HPDE6-E6E7 (cell line): ENCODE results near the gene OR10H3.
"Not testable (repeated sequence)": the region's sequence is repeated elsewhere in the genome, so short reads cannot be mapped to it uniquely, and the experiment has no call there.

Experiments
- DNase-seq: peaks from one replicate; pipeline ENCODE4 v3.0.0; 2011; ENCODE audit warnings: missing footprints; ENCODE audit errors: extremely low spot score

The OR10H3 gene, protein sequence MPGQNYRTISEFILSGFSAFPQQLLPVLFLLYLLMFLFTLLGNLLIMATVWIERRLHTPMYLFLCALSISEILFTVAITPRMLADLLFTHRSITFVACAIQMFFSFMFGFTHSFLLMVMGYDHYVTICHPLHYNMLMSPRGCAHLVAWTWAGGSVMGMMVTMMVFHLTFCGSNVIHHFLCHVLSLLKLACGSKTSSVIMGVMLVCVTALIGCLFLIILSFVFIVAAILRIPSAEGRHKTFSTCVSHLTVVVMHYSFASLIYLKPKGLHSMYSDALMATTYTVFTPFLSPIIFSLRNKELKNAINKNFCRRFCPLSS

DNA sequence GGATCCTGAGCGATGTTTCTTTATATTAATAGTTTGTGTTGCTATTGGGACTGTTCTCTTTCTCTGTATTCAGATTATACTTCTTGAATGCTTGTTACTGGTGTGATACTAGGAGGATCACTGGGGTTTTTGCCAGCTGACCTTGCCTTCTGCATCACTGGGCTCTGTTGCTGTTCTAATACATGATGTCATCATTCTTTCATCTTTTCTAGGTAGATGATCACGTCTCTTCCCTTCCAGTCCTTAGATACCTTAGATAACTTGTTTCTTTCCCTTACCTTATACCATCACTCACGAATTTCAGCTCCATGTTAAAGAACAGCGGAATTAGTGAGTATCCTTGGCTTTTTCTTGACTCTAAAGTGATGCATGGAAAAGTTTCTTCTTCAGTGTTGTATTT is at the start of gene OR10H3:
TSS of gene OR10H3 (plus strand) at position 264 of the 400 bp plus-strand sequence. CDS start 3,408 bp downstream, outside the sequence.
- DNase-seq = no peak

DNA sequence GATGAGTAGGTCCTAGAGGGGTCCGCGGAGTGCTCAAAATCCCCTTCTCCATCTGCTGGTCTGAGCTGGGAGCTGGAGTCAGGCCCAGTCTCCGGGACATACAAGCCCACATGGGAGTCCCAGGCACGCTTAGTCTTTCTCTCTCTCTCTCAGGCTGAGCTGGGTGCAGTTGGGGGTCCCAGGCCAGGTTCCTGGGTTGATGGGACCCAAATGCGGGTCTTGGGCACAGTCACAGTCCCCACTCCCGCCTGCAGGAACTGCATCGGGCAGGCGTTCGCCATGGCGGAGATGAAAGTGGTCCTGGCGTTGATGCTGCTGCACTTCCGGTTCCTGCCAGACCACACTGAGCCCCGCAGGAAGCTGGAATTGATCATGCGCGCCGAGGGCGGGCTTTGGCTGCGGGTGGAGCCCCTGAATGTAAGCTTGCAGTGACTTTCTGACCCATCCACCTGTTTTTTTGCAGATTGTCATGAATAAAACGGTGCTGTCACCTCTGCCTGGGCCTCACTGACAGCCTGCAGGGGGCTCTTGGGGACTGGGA is 41.1 kb upstream of the OR10H3 start:
- no peak for DNase-seq

DNA sequence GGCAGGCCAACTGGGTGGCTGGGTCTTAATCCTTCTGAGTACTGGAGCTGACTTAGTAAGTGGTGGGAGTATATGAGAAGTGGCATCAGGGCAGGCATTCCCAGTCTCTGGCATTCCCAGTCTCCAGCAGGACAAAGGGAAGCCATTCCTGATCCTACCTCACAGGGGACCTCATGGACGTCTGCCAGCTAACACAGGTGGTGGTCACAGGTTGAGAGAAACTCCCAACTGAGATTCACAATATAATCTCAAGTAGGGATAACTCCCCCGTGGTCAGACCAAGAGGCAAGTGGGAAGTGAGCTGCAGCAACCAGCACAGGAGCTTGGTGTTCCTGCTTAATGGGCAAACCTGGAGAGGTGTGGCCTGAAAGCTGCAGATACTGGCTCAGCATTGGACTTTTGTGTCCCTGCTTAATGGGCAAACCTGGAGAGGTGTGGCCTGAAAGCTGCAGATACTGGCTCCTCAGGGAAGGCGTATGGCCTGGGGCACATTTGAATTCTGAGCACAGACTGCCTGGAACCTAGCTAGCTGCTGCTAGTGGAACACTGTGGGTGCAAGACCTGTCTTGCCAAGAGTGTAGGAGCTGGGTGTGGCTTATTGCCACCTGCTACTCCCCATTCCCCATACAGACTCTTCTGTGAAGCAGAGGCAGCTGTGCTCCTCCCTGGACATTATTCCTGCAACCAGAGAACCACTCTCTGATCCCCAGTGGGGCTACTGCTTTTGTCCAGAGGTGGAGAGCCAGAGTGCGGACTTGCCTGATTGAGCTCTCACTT is 35.8 kb upstream of the OR10H3 start:
- DNase-seq = no peak

GRCh38 chr19:15702534-15702930 is 35.3 kb upstream of the OR10H3 start:
- no peak for DNase-seq

DNA sequence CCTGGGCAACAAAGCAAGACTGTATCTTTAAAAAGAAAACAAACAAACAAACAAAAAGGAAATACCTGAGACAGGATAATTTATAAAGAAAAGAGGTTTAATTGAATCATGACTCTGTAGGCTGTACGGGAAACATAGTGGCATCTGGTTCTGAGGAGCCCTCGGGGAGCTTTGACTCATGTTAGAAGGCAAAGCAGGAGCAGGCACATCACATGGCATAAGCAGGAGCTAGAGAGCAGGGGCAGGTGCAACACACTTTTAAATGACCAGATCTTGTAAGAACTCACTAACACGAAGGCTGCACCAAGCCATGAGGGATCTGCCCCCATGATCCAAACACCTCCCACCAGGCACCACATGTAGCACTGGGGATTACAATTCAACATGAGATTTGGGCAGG is 23.1 kb upstream of the OR10H3 start:
- DNase-seq = no peak

GRCh38 chr19:15715642-15716041 is 22.1 kb upstream of the OR10H3 start:
- DNase-seq = no peak

DNA sequence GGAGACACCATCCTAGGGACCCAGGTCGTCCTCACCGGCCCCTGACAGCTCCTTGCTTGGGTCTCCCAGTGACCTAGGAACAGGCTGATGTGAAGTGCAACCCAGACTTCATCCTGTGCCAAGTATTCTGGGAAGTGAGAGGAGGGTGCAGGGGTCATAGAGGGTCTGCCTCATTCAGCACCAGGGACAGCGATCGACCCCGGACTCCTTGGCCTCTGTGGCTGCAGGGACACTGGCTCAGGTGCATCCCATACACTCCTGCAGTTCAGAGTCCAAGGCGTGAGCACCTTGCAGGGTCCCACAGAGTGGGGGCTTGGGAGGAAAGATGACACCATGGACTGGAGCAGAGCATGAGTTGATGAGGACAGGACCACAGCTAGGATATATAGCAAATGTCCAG is 20.0 kb upstream of the OR10H3 start:
- no peak for DNase-seq

DNA sequence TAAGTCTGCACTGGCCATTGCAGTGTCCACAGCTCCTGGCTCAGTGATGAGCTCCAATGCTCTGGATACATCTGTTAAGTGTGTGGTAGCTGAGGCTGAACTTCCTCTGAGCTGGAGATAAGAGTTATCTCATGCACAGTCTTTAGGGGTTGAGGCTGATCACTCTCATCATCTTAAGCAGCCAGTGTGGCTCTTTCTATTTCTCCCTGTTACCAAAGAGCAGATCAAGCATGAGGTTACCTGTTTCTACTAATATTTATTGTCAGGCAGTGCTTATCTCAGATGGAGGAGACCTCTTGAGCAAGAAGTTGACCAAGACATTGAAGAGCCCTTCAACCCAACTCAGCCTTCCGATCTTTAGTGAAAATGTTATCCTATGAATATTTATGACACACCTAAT is 16.5 kb upstream of the OR10H3 start:
- no peak for DNase-seq

DNA sequence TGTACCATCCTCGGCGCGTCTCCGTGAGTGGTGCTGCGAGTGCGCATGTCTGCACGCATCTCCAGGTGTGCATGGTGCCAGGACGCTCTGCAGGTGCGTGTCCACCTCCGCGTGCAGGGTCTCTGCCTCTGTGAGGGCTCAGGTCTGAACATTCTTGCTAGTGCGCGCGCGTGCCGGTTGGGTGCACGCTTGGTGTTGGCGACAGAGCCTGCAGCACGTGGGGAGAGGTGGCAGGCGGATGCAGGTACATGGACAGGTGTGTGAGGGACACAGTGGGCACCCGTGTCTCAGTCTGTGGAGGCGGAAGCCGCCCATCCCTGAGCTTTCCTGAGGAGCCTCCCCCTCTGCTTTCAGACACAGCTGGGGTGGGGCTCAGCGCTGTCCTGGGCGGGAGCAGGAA is 14.8 kb upstream of the OR10H3 start:
- no peak for DNase-seq

GRCh38 chr19:15727724-15728123 is 10.1 kb upstream of the OR10H3 start, which contains the start of gene OR10H2:
TSS of gene OR10H2 (plus strand) at chr19:15728024. CDS start at chr19:15728044, 20 bp downstream.
- DNase-seq = no peak

GRCh38 chr19:15730538-15730937 is 7.2 kb upstream of the OR10H3 start:
- no peak for DNase-seq

DNA sequence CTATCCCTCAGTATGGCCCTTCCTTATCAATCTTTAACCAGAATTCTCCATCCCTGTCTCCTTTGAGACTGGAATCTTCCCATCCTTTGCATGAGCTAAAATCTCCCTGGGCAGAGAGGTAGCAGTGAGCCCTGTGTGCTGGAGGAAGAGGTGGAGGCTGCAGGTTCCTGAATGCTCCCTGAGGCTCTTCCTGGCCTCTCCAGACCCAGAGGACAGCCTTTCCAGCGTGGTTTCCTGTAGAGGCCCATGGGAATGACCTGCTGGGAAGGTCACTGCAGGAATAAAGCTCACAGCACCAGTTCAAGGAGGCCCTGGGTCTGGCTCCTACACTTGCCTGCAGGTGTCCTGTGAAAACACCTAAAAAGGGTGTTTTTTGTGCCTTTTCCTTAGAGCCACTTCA is 5.4 kb upstream of the OR10H3 start:
- DNase-seq = no peak

- no peak for DNase-seq
Measured at GRCh38 chr19:15733895-15734294, 3.9 kb upstream of the OR10H3 start.

DNA sequence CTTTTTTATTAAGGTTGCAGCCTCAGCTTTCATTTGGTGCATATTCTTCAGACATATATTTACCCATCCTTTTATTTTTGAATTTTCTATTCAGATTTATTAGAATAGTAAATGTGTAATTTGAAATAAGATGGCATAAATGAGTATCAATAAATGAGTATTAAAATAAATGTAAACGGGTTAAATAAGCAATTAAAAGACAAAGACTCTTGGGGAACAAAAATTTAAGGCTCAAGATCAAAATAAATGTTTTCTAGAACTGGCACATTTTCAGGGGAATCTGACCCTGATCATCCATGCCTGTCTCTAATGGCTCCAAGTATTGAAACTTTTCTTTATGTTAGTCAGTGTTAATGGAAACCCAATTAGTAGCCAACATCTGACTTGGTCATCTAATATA is 3.0 kb downstream of the OR10H3 start:
- no peak for DNase-seq

GRCh38 chr19:15748239-15748638 is 10.5 kb downstream of the OR10H3 start:
- DNase-seq = no peak

GRCh38 chr19:15758379-15758778 is 20.6 kb downstream of the OR10H3 start:
- DNase-seq = no peak

DNA sequence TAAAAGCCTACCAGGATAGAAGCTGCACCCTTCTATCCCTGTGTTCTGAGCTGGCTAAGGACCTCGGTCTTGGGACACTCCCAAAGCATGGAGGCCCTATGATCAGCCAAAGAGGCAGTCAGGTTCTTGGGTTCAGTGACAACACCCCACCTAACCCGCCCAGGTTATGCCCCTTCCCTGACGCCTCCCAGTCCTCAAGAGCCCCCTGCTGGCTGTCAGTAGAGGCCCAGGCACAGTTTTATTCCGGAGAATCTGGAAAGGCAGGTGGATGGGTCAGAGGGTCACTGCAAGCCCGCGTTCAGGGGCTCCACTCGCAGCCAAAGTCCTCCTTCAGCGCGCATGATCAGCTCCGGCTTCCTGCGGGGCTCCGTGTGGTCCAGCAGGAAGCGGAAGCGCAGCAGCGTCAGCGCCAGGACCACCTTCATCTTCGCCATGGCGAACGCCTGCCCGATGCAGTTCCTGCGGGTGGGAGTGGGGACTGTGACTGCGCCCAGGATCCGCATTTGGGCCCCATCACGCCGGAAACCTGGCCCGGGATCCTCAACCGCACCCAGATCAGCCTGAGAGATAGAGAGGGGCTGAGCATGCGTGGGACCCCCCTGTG is 22.3 kb downstream of the OR10H3 start:
- DNase-seq = no peak

GRCh38 chr19:15769586-15769985 is 31.8 kb downstream of the OR10H3 start:
- DNase-seq = no peak

DNA sequence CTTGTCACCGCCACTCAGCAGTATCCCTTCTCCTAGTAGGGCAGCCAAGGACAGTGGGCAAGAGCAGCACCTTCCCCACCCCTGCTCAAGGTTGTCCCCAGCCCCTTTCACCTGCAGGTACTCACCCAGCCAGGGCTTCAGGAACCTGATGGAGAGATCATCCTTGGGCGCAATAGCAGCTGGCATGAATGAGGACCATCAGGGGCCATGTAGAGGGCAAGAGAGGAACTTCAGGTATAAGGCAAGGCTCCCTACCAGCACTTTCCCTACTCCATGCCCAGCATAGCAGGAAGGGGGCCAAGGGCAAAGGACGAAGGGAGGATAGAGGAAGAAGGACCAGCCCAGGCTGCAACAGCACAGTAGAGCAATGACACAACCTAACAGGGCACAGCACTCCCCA is 36.4 kb downstream of the OR10H3 start:
- DNase-seq = not testable (repeated sequence)

- DNase-seq = no peak
Measured at GRCh38 chr19:15775249-15775648, 37.5 kb downstream of the OR10H3 start.

GRCh38 chr19:15776264-15776663 is 38.5 kb downstream of the OR10H3 start:
- no peak for DNase-seq
